Measurements from ENCODE around the gene FZD10.

The FZD10 gene

DNA sequence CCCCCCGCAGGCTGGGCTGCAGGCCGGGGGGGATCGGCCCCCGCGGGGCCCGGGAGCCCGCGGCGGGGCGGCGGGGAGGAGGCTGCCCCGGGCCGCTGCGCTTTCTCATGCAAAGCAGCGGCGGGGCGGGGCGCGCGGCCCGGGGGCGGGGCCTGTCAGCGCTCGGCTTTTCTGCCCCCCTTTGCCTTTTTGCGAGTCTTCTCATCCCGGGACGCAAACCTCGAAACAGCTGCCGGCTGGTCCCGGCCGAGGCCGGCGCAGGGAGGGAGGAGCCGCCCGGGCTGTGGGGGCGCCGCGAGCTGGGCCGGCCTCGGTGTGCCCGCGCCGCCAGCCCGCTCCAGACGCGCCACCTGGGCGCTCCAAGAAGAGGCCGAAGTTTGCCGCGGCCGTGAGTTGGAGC lies at the start of gene FZD10:
Gene FZD10, plus strand, starts transcription at position 198 of the 400 bp plus-strand sequence. CDS start 479 bp downstream, outside the sequence.
- DNase-seq, result no peak

GRCh38 chr12:130114952-130115351 lies 47.3 kb upstream of the FZD10 start:
- DNase-seq, result no peak

DNA sequence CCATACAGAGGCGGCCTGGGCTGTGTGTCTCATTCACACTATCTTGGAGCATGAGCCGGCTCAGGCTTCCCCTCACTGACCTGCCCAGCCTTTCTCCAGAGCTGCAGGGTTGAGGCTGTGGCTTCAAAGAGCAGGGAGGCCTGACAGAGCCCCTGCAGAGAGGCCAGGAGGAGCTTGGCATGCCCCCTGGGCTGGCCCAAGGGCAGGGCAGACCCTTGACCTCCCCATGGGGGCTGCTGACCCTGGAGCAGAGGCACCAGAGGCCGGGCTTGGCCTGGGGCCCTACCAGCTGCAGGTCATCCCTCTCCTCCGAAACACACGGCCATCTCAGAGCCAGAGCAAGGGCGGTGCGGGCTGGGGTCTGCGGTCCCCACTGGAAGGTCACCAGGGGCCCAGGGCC lies 46.6 kb upstream of the FZD10 start:
- no peak for DNase-seq

DNA sequence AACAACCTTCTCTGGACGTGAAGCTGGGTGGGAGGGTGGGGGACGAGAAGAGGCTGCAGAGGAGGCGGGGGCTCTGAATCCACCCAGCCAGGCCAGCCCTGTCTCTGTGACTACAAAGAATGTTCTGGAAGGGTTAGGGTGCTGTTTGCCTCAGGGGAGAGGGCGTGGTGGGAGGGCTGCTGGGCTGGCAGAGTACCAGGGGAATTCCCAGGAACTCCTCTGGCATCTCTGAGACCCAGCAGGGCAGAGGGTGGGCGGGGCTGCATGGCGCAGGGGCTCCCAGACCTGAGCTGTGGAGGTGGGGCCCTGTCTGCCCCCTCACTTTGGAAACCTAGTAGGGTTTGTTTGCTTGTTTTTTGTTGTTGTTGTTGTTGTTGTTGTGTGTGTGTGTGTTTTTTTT lies 45.5 kb upstream of the FZD10 start:
- DNase-seq, result no peak

DNA sequence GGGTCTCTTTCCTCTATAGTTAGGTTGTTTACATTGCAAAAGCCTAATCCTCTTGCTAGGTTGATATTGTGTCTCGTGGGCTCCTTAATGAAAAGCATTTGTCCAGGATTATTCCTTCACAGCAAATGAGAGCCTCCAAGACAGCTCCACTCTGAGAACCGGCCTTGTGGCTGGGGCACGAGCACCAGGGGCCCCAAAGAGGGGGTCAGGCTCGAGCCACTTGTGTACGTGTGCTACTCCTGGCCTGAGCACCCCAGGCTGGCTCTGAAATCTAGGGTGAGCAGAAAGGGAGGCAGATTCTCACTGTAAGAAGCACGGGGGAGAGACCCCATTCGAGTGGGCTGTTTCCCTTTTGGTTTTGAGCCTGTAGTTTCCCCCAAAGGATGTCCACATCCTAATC lies 45.0 kb upstream of the FZD10 start:
- DNase-seq, result no peak

DNA sequence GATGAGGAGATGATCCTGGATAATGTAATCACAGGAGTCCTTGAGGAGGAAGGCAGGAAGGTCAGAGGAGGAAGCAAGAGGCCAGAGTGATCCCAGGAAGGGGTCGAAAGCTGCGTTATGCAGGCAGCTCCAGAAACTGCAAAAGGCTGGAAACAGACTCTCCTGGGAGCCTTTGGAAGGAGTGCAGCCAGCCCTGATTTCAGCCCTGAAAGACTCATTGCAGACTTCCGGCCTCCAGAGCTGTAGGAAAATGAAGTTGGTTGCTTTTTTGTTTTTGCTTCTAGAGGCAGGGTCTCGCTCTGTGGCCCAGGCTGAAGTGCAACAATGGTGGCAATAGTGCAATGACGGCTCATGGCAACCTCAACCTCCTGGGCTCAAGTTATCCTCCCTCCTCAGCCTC lies 44.6 kb upstream of the FZD10 start:
- no peak for DNase-seq

GRCh38 chr12:130118181-130118580 lies 44.1 kb upstream of the FZD10 start:
- no peak for DNase-seq

DNA sequence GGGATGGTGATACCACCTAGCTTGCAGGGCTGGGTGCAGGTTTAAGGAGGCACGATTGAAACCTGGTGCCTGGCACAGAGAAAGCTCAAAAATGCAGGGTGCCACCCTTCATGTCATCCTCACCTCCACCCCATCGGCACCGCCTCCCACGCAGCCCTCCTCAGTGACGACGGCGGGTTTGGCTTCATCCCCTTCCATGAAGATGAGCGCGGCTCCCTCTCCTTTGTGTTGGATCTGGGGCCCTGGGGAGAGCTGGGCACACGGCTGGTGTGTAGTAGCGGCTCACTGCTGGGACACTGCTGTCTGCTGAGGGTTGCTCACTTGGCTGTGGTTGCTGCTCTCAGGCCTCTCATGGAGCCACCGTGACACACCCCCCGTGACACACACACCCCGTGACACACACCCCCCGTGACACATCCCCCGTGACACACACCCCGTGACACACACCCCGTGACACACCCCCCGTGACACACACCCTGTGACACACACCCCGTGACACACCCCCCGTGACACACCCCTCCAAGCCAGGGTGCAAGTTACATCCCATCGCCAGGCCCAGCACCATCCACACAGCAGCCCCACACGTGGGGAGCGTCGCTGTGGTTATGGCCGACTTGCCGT lies 42.9 kb upstream of the FZD10 start:
- DNase-seq, result no peak

- no peak for DNase-seq
Observed at GRCh38 chr12:130120012-130120805, 42.1 kb upstream of the FZD10 start.

- DNase-seq, result no peak
Observed at GRCh38 chr12:130121226-130122000, 40.9 kb upstream of the FZD10 start.

GRCh38 chr12:130122356-130122755 lies 39.9 kb upstream of the FZD10 start:
- DNase-seq, result no peak

GRCh38 chr12:130124106-130124505 lies 38.2 kb upstream of the FZD10 start:
- no peak for DNase-seq

DNA sequence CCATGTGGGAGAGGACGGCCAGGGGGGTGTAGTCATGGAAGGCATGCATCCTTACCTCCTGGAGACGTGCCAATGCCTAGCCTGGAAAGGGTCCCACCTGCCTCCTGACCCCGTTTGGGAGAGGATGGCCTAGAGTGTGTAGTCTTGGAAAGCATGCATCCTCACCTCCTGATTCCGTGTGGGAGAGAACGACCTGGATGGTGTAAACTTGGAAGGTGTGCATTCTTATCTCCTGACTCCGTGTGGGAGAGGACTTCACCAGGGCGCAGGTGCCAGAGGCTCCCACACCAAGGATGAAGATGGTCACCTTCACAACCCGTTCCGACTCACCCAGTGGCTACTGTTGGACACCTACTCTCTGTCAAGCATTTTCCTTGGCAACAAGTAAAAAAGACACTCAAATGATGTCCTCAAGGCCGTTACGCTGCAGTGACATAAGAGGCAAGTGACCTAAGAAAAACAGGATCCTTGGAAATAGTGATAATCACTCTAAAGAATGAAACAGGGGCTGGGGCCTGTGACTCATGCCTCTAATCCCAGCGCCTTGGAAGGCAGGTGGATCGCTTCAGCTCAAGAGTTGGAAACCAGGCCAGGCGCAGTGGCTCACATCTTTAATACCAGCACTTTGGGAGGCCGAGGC lies 37.5 kb upstream of the FZD10 start:
- DNase-seq, result no peak

DNA sequence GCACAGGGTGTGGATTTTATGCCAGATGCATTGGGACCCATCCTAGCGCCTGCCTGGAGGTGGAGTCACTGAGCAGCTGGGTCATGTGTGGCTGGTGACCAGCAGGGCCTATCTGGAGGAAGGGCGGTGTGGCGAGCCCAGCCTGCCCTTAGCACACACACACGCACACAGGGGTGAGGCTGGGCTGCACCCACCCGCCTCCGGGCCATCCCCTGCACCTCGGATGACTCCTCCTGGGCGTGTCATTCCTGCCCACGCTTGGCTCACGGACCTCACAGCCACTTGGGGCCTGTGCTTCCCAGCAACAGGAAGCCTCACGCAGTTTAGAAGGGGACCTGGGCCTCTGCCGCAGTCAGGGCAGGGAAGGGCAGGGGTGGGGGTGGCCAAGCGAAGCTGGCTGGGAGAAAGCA lies 36.2 kb upstream of the FZD10 start:
- DNase-seq, result no peak

DNA sequence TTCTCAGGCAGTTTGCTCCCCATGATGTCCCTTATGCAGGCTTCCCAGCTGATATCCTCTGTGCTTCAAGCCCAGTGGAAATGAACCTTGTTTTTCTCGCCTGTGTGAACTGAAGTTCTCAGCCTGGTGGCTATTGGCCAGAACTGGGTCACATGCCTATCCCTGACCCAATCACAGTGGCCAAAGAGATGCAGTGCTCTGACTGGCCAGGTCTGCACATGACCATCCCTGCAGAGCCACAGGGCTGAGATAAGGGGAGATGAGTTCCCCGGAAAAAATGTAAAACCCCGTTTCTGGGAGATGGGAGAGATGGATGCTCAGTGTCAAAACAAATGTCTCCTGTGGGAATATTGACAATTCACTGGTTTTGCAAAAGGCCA lies 34.7 kb upstream of the FZD10 start:
- no peak for DNase-seq

- DNase-seq, result no peak
Observed at GRCh38 chr12:130127912-130128789, 34.1 kb upstream of the FZD10 start.

- no peak for DNase-seq
Observed at GRCh38 chr12:130128790-130129735, 33.2 kb upstream of the FZD10 start.

DNA sequence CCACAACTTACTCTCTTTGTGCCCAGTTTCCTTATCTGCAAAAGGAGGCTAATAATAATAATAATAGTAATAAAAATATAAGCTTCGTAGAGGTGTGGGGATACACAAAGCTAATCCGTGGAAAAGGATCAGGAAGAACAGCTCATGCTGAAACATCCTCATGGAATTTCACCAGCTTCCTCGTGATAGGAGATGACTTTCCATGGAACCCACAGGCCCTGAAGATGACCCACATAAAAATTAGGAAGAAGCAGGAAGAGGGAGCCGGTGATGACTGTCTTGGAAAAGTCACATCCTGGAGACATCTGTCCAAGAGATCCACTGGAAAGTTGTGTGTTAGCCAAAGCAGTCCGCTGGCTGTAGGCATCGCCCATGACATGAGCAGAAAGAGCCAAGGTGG lies 31.9 kb upstream of the FZD10 start:
- DNase-seq, result no peak

- DNase-seq, result no peak
Observed at GRCh38 chr12:130131025-130131424, 31.2 kb upstream of the FZD10 start.

- no peak for DNase-seq
Observed at GRCh38 chr12:130131801-130132200, 30.5 kb upstream of the FZD10 start.

GRCh38 chr12:130132831-130133511 lies 29.3 kb upstream of the FZD10 start:
- DNase-seq, result no peak
